Heart right ventricle (tissue), 16 donors: ENCODE results near the gene ZSCAN2. TPM values are rescaled to one million over a fixed set of nuclear protein-coding genes. Genes with fewer than 3 reads are reported as not detected.

ENCODE experiments used
- ATAC-seq, 8 donors: fragments of 200-7000 bp; cut with Tn5 transposase; one replicate each; pipeline ENCODE4 v1.9.1; 2020; ENCODE audit warnings: mild to moderate bottlenecking in 8 of 8, moderate library complexity in 8 of 8, moderate number of reproducible peaks in 1 of 8
- DNase-seq, 2 donors: peaks; one replicate each; pipeline ENCODE4 v3.0.0-alpha.2; 2020
- H3K27ac ChIP-seq, 10 donors: fragments of 200-600 bp; sonication (generic) in 2 of 10; one replicate each; pipeline versions ENCODE4 v1.5.0 to v1.8.0; 2020 to 2022; ENCODE audit warnings: mild to moderate bottlenecking in 3 of 10
- H3K27me3 ChIP-seq, 7 donors: fragments of 200-600 bp; one replicate each; pipeline ENCODE4 v1.8.0; 2021 to 2022; ENCODE audit warnings: mild to moderate bottlenecking in 2 of 7
- H3K36me3 ChIP-seq, 9 donors: fragments of 200-600 bp; sonication (generic) in 1 of 9; one replicate each; pipeline versions ENCODE4 v1.5.0 to v1.8.0; 2020 to 2022; ENCODE audit warnings: mild to moderate bottlenecking in 2 of 9
- H3K4me1 ChIP-seq, 9 donors: fragments of 200-600 bp; sonication (generic) in 1 of 9; one replicate each; pipeline versions ENCODE4 v1.5.0 to v1.8.0; 2020 to 2022; ENCODE audit warnings: mild to moderate bottlenecking in 4 of 9
- H3K4me3 ChIP-seq, 10 donors: fragments of 200-600 bp; sonication (generic) in 2 of 10; one replicate each; pipeline versions ENCODE4 v1.5.0 to v1.8.0; 2020 to 2022; ENCODE audit warnings: mild to moderate bottlenecking in 7 of 10, moderate library complexity in 2 of 10
- H3K9me3 ChIP-seq, 11 donors: fragments of 200-600 bp in 10 of 11; sonication (generic) in 2 of 11; one replicate each; pipeline versions ENCODE4 v1.5.0 to v1.8.0; 2013 to 2022; ENCODE audit warnings: mild to moderate bottlenecking in 2 of 11, control low read depth in 1 of 11, moderate library complexity in 1 of 11
- WGBS, 2 donors: extraction: QIAGEN DNeasy Blood & Tissue Kit; methylation state at CpG; one replicate each; pipeline ENCODE4 v1.1.7; 2013; ENCODE audit warnings: inconsistent platforms in 1 of 2; 5-methylcytosine and 5-hydroxymethylcytosine counted together
- intact Hi-C, 10 donors: fragments of 100-400 bp; cut with DNase I; formaldehyde crosslinking; loops; one replicate each; pipeline versions ENCODE4 v1.11.1 to v1.14.2; 2022
- polyA plus RNA-seq, 2 donors: library from polyadenylated mRNA; stranded (reverse); fragments of 200-250 nt; gene quantifications; one replicate each; pipeline ENCODE4 v1.2.3, GENCODE V29; 2013
- total RNA-seq, 10 donors: library from RNA; stranded (reverse); fragmentation: NEBNext Ultra II Directional in 3 of 10; extraction: Animal tissue kit (Norgen Biotek cat#: 25700) in 3 of 10; gene quantifications; one replicate each; pipeline versions ENCODE4 v1.2.1 to v1.2.4, GENCODE V29; 2021 to 2023
- TF ChIP-seq, protein P1 (sequence below), 9 donors: fragments of 200-600 bp; sonication (generic) in 2 of 9; IDR thresholded peaks; one replicate each; pipeline versions ENCODE4 v1.5.0 to v1.8.0; 2021 to 2022; ENCODE audit warnings: antibody characterized with exemption in 9 of 9, mild to moderate bottlenecking in 5 of 9, moderate library complexity in 1 of 9
- donor health status: Arrhythmogenic right ventricular cardiomyopathy.
- donor health status: ischemic (EF 13 %, LVEDD 7.1; RV severe dilation, severe dysfunction).
- donor health status: healthy with polysubstance abuse.
- donor health status: DM: no; HTN: yes; CAD: no.
- donor health status: DM: no; HTN: no; CAD: no.
- donor health status: ischemic (EF 25% LVEDD 6.9; RV normal size, moderate dysfunction).
- donor health status: ischemic (EF 25% LVEDD 5.7; RV mildly dilated, moderate dysfunction).
- donor health status: healthy.
- donor health status: DM: yes; HTN: yes; CAD: no.
- donor health status: Ischemic cardiomyopathy.
- donor health status: ischemic (EF 35%, LVEDD 5.7; RV mildly dilated, moderate dysfunction).
- donor health status: nonischemic (EF 11% LVEDD 7.7; RV severe dilation, severe dysfunction).
- donor health status: DM: yes; HTN: yes; CAD: no.
- donor health status: PGD.
- donor health status: ischemic (EF 29% LVEDD 5.4; RV normal size, mild dysfunction).
- donor health status: nonischemic (EF 23%, LVEDD 6.1; RV moderate dilation, normal function).

The ZSCAN2 gene
- total and polyA plus RNA-seq, 12 donors, result 3.7 to 8.1 (median 5.7) TPM

DNA sequence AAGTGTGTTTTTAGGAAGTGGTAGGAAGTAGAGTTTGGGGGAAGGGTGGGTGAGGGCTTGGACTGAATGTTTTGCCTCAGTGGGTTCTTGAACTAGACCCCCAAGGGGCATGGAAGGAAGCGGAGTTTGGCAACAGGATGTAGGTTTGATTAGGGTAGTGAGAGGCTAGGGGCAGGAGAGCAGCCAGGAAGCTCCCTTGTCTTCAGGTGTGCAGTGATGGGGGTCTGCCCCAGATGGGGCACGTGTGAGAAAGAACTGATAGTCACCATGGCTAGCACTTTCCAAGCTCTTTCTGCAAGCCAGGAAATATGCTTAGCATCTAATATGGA is 4.7 kb downstream of the ZSCAN2 start:
- intact Hi-C loops, result loop anchor here in 1 of 10 donors (5.0 kb wide), 1 partner anchor 37 kb away; no protein-coding TSS in a partner anchor
- WGBS, 2 donors, result 53 to 56% methylated on average over 2 of the region's 2 CpGs
- TF ChIP-seq, protein P1, sequence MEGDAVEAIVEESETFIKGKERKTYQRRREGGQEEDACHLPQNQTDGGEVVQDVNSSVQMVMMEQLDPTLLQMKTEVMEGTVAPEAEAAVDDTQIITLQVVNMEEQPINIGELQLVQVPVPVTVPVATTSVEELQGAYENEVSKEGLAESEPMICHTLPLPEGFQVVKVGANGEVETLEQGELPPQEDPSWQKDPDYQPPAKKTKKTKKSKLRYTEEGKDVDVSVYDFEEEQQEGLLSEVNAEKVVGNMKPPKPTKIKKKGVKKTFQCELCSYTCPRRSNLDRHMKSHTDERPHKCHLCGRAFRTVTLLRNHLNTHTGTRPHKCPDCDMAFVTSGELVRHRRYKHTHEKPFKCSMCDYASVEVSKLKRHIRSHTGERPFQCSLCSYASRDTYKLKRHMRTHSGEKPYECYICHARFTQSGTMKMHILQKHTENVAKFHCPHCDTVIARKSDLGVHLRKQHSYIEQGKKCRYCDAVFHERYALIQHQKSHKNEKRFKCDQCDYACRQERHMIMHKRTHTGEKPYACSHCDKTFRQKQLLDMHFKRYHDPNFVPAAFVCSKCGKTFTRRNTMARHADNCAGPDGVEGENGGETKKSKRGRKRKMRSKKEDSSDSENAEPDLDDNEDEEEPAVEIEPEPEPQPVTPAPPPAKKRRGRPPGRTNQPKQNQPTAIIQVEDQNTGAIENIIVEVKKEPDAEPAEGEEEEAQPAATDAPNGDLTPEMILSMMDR (IDR thresholded peaks at IDR 0.05), result no peak
- no peaks in the 10 kb centered on the region for H3K9me3 ChIP-seq
- peaks cover 0 to 28% (median 18%) of the 10 kb centered on the region in 9 donors for H3K4me1 ChIP-seq
- no peak for ATAC-seq
- peak overlapping the region in 1 of 10 donors; percentile 12 for H3K27ac ChIP-seq
- peaks cover 0 to 53% (median 0%) of the 10 kb centered on the region in 9 donors for H3K36me3 ChIP-seq
- no peaks in the 10 kb centered on the region for H3K27me3 ChIP-seq
- H3K4me3 ChIP-seq, result no peak overlapping the region
- DNase-seq, result no peak

DNA sequence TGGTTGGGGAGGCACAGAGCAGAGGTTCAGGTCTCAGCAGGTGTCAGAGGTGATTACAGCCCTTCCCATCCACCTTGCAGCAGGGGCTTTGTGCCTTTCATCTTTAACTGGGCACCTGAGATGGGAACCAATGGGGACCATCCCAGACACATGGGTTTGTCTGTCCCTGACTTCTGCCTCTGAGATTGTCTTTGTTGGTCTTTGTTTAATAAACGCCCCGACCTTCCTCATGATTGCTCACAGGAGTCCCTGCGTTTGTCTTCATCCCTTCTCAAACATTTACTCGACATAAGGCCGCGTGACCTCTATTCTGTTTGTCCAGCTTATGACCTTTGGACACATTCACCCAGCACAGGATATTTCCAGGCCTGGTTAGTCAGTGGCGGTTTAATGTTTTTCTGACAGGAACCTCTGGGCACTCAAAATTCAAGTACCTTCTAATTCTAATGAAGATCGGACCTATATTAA is 5.9 kb downstream of the ZSCAN2 start:
- H3K27ac ChIP-seq, result no peak overlapping the region
- no peaks in the 10 kb centered on the region for H3K9me3 ChIP-seq
- TF ChIP-seq, protein P1 (IDR thresholded peaks at IDR 0.05), result no peak
- H3K36me3 ChIP-seq, result peaks cover 0 to 53% (median 0%) of the 10 kb centered on the region in 9 donors
- intact Hi-C loops, result loop anchor here in 1 of 10 donors (5.0 kb wide), 1 partner anchor 36 kb away; no protein-coding TSS in a partner anchor
- H3K27me3 ChIP-seq, result no peaks in the 10 kb centered on the region
- H3K4me1 ChIP-seq, result peaks cover 0 to 22% (median 14%) of the 10 kb centered on the region in 9 donors
- no peak overlapping the region for H3K4me3 ChIP-seq
- 87% methylated on average over 8 of the region's 8 CpGs for WGBS, 2 donors
- no peak for ATAC-seq
- no peak for DNase-seq

DNA sequence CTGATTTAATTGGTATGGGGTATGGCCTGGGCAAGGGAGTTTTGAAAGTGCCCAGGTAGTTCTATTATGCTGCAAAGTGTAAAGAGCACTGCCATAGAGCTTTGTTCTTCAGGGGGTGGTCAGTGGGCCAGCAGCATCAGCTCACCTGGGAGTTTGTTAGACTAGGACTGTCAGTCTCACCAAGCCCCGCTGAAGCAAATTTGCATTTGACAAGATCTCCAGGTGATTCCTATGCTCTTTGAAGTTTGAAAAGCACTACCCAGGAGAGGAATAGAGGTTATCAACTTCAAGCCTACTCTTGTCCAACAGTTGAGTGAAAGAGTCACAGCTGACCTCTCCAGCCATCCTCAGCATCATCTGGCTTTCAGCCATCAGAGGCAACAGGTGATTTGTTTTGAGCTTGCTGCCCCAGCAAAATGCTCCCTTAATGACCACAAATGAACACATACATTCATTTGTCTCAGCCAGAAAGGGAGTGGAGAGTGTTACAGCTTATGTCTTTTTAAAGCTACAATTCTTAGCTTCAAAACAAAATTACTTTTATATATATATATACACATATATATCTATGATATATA is 8.0 kb downstream of the ZSCAN2 start:
- H3K4me3 ChIP-seq, result no peak overlapping the region
- TF ChIP-seq, protein P1 (IDR thresholded peaks at IDR 0.05), result no peak
- peaks cover 0 to 14% (median 10%) of the 10 kb centered on the region in 9 donors for H3K4me1 ChIP-seq
- intact Hi-C loops, result loop anchor here in 1 of 10 donors (5.0 kb wide), 1 partner anchor 34 kb away; no protein-coding TSS in a partner anchor
- H3K9me3 ChIP-seq, result no peaks in the 10 kb centered on the region
- ATAC-seq (no peak), DNase-seq (no peak)
- peaks cover 0 to 48% (median 0%) of the 10 kb centered on the region in 9 donors for H3K36me3 ChIP-seq
- no peaks in the 10 kb centered on the region for H3K27me3 ChIP-seq
- 64 to 72% methylated on average over 1 of the region's 1 CpG for WGBS, 2 donors
- no peak overlapping the region for H3K27ac ChIP-seq

DNA sequence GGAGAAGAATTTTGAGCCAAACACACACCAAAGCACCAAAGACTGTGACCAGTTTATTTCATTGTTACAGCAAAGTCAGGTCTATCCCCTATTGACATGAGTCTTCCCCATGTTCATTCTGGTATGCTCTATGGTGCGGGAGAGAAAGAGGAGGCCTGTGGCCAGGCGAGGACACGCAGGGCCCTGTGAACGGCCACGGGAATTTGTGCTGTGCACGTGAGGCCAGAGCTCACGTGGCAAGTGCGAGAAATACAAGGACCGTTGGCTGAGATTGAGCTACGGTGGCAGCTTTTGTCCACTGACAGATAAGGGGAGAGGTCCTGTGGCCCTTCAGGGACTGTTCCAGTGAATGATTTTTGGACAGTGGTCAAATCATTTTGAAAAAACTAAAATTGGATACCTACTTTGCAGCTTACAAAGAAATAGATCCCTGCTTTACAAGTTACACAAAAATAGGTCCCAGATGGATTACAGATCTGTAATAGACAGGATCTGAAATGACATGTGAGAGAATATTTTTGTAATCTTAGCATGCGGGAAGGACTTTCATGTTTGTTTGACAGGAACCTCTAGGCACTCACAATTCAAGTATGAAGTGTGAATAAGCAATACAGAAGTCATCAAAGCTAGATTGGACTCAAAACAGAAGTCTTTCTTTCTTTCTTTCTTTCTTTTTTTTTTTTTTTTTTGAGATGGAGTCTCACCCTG is 9.2 kb downstream of the ZSCAN2 start:
- 50 to 62% methylated on average over 11 of the region's 11 CpGs for WGBS, 2 donors

More for the DNA sequence above, 9.2 kb downstream of the ZSCAN2 start:
- Histone ChIP-seq H3K4me1 (peaks cover 0 to 14% (median 8%) of the 10 kb centered on the region in 9 donors), H3K9me3 (no peaks in the 10 kb centered on the region), H3K36me3 (peaks cover 0 to 40% (median 0%) of the 10 kb centered on the region in 9 donors), H3K27me3 (no peaks in the 10 kb centered on the region), H3K27ac (peak overlapping the region in 7 of 10 donors; percentile 2 to 32 (median 21)), H3K4me3 (no peak overlapping the region)
- TF ChIP-seq, protein P1 (IDR thresholded peaks at IDR 0.05), result no peak
- peak; percentile 49 to 75 (median 69) for ATAC-seq
- intact Hi-C loops, result loop anchor here in 1 of 10 donors (5.0 kb wide), 1 partner anchor 32 kb away; no protein-coding TSS in a partner anchor
- DNase-seq, result no peak
